GM21515 (cell line): ENCODE results near the gene LEFTY2.
A peak's percentile ranks its signal among the peaks of the same experiment; 100 is the strongest.
"Not testable (repeated sequence)": the region's sequence is repeated elsewhere in the genome, so short reads cannot be mapped to it uniquely, and the experiment has no call there.

Experiments used
- ATAC-seq: cut with Tn5 transposase; IDR thresholded peaks from one replicate; pipeline ENCODE4 v1.9.1; 2021; ENCODE audit not compliant: unreplicated experiment

LEFTY2 gene

DNA sequence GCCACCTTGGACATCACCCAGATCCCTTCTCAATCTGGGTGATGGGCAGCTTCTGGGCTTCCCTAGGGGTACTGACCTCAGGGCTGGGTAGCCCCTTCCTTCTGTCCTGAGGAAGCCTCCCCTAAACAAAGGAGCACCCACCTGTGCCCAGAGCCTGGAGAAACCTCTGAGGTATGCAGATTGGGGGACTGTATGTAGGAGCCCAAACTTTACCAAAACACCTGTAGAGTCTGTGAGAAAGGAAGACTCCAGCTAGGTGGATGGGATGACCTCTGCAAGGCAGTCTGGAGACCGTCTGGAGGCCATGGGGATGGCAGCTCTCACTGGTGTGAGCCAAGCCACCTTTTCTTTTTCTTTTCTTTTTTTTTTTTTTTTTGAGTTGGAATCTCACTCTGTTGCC lies 13.7 kb upstream of the LEFTY2 start:
- ATAC-seq, result no peak

DNA sequence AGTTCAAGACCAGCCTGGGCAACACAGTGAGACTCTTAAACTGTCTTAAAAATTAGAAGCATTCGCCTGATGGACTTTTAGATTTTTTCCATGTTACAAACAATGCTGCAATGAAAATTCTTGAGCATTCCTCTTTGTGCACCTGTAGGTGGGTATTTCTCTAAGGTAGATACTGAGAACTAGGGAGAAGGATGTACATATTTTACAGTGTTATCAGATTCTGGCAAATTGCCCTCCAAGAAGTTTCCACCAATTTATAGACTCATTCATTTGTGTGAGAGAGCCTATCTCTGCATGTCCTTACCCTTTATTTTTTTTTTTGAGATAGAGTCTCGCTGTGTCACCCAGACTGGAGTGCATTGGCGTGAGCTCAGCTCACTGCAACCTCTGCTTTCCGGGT lies 12.3 kb upstream of the LEFTY2 start:
- ATAC-seq, result no peak

DNA sequence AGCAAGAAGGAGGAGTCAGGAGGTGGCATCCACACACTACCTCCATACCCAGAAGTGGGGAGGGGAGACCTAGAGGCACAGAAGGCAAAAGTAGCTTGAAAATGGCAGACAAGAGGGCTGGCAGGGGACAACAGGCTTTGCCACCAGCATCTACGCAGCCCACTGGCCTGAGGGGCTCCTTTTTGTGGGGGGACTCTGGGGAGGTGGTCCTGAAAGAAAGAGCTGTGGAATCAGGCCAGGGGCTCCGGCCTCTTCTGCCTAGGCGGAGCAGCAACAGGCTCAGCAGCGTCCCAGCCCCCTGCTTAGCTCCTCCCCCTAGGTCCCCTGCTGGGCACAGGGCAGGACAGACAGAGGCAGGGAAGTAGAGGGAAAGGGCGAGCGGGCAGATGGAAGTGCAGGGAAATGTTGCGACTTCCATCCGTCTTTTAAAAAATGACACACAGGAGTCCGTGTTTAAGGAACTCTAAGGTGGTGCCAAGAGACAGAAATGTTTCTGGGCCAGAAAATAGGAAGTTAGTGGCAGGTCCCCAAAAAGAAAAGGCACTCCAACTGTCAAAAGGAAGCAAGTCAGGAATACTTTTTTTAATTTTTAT lies 10.0 kb upstream of the LEFTY2 start:
- no peak for ATAC-seq

DNA sequence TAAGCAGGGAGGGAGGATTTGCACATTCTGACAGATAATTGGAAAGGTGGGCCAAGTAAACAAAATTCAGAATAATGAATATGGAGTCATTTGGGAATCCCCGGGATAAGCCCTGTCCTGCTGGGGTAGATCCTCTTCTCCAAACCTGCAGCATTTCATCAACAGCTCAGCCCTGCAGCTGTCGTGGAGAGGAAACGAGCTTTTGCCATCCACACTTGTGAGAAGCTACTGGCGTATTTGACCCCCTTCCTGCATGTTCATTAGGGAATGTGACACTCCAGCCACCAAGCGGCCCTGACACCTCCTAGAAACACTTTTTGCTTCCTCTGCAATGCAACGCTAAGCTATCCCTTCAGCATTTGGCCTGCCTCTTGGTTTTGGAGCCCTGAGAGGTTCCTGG lies 8.0 kb upstream of the LEFTY2 start:
- ATAC-seq, result no peak

DNA sequence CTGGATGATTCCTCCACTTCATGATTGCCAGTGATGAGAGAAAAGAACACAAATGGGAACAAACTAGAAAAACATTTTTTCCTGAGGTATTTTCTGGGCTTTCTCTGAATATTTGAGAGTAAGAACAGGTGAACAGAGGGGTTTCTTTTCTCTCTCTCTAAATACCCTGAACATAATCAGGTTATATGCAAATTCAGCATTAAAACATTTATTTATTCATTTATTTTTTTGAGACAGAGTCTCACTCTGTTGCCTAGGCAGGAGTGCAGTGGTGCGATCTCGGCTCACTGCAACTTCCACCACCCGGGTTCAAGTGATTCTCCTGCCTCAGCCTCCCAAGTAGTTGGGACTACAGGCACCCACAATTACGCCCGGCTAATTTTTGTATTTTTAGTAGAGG lies 5.8 kb upstream of the LEFTY2 start:
- ATAC-seq, result no peak

DNA sequence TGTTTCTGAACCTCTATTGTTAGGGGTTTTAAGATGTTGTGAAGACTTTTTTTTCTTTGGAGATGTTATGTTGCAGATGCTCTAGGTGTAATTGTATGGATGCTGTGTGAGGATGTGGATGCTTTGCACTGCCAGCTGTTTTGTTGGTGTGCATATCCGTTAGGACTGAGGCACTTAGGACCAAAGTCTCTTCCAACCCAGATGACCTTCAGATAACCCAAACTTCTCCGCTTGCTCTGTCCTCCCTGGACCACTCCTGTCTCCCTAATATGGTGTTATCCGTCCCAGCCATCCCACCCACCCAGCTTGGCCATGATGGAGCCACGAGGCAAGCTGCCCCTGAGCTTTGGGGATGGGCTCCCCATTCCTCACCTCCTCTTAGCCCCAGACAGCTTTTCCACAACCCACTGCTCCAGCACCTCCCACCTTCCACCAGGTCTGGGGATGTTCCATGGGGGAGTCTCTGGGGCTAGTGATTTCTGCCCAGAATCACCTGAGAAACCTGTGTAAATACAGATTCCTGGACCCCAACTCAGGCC lies 5.1 kb upstream of the LEFTY2 start:
- ATAC-seq, result no peak

DNA sequence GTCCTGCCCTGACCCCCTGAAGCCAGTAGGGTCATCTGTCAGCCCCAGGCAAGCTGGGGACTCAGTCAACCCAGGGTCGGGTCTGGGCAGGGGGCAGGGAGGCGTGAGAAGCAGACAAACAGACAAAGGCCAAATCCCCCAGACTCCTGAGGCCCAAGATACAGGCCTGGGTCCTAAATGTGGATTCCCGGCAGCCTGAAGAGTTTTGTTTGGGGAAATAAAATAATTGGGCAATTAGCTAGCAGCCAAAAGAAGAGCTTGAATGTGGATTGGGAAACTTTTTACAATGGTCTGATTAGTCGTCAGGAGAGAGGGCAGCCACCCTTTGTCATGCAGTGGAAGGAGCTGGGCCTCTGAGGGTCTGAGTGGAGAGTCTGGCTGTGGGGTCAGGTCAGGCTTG lies 4.5 kb upstream of the LEFTY2 start:
- no peak for ATAC-seq

DNA sequence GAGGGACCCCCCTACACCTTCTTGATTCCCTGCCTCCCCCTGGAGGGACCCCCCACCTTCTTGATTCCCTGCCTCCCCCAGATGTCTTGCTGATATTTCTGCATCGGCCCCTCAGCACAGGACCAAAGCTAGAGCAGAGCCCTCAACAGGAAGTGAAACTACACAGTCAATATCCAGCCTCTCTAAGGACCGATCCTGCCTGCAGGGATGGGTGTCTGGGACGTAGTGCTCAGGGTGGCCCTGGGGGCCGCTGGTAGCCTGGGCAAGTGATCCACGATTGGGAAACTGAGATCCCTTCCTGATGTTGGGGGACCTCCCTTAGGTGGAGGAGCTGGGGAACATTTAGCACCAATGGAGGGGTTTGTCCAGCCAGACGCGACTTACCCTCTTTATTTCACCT lies 3.9 kb upstream of the LEFTY2 start:
- peak; percentile 60 for ATAC-seq

DNA sequence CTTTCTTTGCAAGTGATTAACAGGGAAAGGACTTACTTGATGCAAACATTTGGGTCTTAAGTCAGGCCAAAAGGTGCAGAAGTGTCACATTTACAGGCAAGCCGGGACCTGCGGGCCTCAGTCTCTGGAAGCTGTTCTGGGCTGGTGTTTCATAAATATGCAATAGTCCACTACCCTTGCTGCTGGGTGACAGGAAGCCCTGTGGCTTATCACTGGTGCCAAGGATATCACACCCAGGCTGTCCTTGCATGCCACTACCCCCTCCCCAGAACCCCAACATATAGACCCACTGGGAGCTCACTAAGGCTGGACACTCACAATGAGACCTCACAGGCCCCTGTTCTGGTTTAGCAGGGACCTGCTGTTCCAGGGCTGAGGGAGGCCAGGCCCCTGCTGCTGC lies 3.4 kb upstream of the LEFTY2 start:
- no peak for ATAC-seq

DNA sequence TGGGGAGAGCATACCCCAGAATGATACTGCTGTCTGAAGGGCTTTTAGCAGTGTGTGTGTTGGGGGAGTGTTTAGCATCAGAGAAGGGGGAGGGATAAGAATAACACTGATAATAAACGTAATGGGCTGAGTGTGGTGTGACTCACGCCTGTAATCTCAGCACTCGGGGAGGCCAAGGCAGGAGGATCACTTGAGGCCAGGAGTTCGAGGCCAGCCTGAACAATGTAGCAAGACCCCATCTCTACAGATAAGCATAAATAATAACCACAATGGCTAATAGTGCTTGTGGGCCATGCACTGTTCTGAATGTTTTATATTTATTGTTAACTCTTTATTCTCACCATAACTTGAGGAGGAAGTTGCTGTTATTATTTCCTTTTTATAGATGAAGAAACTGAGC lies 2.6 kb upstream of the LEFTY2 start:
- ATAC-seq, result no peak

DNA sequence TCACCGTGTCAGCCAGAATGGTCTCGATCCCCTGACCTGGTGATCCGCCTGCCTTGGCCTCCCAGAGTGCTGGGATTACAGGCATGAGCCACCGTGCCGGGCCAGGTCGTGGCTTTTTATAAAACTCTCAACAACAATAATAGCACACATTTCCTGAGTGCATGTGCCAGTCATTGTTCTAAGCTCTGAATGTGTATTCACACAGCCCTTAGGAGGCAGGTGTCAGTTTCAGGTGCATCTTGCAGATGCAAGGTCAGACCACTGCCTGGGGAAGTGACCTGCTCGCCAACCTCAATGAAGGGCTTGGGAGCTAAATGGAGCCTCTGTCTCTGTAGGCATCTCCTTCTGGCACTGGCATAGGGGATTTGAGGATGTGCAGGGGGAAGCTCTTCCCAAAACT lies 1.6 kb upstream of the LEFTY2 start:
- peak; percentile 96 for ATAC-seq

DNA sequence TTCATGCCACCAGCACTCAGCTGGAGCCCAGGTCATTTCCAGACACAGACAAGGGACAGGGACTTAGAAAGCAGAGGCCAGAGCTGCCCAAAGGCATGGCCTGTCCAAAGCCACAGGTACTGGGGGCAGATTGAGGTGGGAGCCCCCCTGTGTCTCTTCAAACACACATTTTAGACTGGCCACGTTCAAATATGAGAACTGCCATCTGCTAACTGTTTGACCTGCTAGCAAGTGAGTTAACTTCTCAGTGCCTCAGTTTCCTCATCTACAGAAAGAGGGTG lies 862 bp upstream of the LEFTY2 start:
- no peak for ATAC-seq

DNA sequence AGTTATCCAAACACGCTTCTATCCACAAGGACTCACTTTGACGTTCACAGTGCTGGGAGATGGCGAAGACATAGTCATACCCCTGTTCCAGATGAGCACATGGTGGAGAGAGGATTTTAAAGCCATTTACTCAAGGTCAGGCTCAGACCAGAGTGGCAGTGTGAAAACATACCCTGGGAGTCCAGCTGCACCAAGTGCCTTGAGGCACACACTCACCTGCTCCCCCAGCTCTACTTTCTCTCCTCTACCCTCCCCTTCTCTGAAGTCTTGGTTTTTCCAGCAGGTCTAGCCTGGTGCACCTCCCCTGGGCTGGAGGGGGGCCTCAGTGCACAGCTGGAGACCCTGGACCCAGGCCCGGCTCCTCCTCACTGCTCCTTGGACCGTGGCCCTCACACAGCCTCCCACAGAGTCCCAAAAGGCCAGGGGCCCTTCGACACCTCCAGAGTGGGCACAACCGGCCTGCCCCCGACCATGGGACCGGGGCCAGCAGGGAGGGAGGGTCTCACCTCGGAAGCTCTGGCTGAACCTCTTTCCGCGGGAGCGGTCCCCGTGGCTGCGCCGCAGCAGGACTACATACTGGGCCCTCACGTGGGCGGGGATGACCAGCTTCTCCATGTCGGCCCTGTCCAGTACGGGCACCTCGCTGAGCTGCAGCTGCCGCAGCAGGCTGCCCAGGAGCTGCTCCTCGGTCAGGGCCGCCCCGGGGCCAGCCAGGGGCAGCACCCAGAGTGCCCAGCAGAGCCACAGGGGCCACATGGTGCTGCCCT lies 452 bp downstream of the LEFTY2 start:
- no peak for ATAC-seq

DNA sequence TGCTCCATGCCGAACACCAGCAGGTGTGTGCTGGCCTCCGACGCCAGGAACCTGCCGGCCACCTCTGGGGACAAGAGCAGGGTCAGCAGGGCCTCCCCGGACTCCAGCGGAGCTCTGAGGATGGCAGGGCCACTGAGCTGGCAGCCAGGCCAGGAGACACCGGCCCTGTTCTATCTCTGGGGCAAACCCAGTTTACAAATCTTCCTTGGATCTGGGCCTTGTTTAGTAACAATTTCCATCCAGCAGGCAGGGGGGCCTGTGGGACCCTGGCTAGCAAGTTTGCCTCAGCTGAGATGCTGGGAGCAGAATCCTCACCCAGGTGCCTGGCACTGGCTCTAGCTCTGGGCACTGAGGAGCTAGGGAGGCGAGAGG lies 1.1 kb downstream of the LEFTY2 start:
- ATAC-seq, result not testable (repeated sequence)

DNA sequence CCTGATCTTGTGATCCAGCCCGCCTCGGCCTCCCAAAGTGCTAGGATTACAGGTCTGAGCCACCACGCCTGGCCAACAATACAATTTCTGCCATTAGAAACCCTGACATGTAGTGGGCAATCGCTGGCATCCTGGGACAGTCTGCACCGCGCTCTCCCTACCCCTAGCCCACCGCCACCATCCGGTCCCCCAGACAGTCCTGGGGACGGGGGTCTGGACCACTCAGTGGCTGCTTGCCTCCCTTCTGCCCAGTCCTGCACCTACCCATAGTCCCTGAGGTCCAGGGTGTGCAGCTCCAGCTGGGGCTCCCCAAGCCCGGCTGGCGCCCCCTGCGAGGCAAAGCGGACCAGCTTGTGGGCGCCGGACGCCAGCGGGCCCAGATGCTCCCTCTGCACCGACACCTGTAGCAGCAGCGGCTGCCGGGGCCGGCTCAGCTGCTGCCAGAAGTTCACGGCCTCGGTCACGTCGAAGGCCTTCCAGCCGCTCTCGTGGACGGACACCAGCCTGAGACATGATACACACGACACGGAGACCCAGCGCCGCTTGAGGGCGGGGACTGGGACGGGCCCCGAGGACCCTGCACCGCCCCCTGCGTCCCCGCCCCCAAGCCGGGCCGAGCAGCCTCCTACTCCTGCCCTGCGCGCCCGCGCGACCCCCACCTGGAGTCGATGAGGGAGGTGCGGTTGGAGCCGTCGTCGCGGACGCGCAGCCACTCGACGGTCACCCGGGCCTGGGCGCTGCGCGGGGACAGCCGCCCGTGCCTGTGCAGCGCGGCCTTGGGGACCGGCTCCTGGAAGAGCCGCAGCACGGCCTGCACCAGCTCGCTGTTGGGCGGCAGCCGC lies 1.7 kb downstream of the LEFTY2 start:
- not testable (repeated sequence) for ATAC-seq

DNA sequence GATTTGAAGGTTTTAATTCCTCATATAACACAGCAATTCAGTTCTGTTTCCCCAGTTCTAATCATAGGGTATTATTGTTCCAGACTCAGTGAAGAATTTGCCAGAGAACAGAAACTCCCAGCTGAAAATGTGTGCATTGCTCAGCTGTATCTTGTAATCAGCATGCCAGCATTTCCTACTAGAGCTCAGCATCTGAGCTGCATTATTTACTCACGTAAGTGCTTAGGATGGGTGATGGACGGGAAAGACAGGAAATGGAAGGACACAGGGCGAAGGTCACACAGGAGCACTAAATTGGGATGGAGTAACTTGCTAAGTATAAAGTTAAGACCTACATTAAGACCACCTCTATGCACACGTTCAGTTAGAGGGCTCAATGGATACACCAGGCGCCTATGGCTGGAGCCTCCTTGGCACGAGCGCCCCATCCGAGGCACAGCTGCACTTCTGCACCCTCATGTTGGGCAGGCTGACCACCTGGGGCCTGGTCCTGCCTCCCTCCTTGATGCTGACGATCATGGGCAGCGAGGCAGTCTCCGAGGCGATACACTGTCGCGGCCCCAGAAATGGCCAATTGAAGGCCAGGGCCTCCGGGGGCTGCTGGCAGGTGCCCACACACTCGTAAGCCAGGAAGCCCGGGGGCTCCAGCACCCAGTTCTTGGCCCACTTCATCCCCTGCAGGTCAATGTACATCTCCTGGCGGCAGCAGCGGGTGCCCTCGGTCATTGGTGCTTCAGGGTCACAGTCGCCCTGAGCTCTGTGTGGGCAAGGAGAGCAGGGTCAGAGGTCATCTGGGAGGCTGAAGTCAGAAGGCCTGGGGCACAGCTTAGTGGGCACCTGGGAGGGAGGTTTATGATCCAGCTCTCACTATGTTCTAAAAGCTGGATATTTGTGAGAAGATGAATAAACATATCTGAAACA lies 3.7 kb downstream of the LEFTY2 start:
- ATAC-seq, result no peak

DNA sequence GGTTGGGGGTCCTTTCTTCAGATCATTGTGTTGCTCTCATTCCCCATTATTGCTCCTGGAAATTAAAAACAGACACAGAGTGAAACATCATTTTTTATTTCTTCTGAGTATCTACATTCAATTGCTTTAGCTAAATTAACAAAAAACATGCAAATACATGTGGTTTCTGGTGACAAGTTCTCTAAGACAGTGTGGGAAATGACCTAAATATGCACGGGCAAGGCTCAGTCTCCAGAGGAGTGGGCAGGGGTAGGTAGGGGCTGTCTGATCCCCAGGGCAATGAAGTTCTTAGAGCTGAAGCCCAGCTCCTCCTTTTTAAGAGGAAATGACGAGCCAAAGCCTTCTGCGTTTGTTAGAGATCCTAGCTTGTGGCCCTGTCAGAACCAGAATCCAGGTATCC lies 4.5 kb downstream of the LEFTY2 start:
- no peak for ATAC-seq

DNA sequence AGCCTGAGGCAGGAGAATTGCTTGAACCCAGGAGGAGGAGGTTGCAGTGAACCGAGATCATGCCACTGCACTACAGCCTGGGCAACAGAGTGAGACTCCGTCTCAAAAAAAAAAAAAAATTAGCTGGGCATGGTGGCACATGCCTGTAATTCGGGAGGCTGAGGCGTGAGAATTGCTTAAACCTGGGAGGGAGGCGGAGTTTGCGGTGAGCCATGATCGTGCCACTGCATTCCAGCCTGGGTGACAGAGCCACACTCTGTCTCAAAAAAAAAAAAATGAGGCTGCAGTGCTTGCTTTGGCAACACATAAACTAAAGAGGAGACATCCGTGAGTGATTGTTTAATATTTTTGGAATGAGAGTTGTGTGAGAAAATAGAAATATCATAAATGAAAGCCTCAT lies 4.9 kb downstream of the LEFTY2 start:
- ATAC-seq, result not testable (repeated sequence)

DNA sequence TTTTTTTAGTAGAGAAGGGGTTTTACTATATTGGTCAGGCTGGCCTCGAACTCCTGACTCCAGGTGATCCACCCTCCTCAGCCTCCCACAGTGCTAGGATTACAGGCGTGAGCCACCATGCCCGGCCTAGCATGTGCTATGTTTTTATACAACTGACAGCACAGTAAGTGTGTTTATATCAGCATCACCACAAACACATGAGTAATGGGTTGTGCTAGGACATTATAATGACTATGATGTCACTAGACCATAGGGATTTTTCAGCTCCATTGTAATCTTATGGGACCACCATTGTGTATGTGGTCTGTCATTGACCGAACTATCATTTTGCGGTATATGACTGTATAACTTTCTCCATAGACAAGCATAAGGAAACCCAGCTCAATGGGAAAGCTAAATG lies 6.3 kb downstream of the LEFTY2 start:
- no peak for ATAC-seq

DNA sequence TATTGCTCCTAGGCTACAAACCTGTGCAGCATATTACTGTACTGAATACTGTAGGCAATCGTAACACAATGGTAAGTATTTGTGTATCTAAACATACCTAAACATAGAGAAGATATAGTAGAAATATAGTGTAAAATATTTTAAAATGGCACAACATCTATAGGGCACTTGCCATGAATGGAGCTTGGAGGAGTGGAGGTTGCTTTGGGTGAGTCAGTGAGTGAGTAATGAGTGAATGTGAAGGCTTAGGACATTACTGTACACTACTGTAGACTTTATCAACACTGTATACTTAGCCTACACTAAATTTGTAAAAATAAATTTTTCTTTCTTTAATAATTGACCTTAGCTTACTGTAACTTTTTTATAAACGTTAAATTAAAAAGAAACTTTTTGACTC lies 7.9 kb downstream of the LEFTY2 start:
- ATAC-seq, result no peak
